Stimulated activated CD8-positive, alpha-beta memory T cell treated with anti-CD3 and anti-CD28 coated beads, Interleukin-4, amount 100 ng/mL, for 1 hour (primary cell): ENCODE measurements around the gene OST4.

Experiments used
- DNase-seq, 2 donors: peaks; one replicate each; pipeline ENCODE4 v3.0.0-alpha.2; 2020; ENCODE audit warnings: low read depth in 2 of 2, low spot score in 1 of 2

OST4 gene

GRCh38 chr2:27093430-27094352 lies 22.2 kb upstream of the OST4 start:
- no peak for DNase-seq

GRCh38 chr2:27092696-27093429 lies 21.4 kb upstream of the OST4 start:
- DNase-seq: no peak

GRCh38 chr2:27091746-27092695 lies 20.6 kb upstream of the OST4 start:
- DNase-seq: no peak

- no peak for DNase-seq
These were observed 17.9 kb upstream of the OST4 start for GRCh38 chr2:27089111-27089954.

GRCh38 chr2:27088634-27089033 lies 17.2 kb upstream of the OST4 start:
- no peak for DNase-seq

- DNase-seq: no peak
These were observed 16.5 kb upstream of the OST4 start for GRCh38 chr2:27087823-27088410.

GRCh38 chr2:27086724-27087593 lies 15.5 kb upstream of the OST4 start, which contains the start of gene KHK:
Gene KHK (plus strand): TSS chr2:27086772. CDS start chr2:27087260, 488 bp downstream.
- DNase-seq: no peak

- DNase-seq: peak; percentile 93 to 97
These were observed 14.8 kb upstream of the OST4 start for GRCh38 chr2:27086090-27086723.

GRCh38 chr2:27085673-27086089 lies 14.2 kb upstream of the OST4 start:
- DNase-seq: no peak

- no peak for DNase-seq
These were observed 13.7 kb upstream of the OST4 start for GRCh38 chr2:27085062-27085672.

GRCh38 chr2:27084297-27085061 lies 13.0 kb upstream of the OST4 start:
- no peak for DNase-seq

- no peak for DNase-seq
These were observed 12.2 kb upstream of the OST4 start for GRCh38 chr2:27083410-27084296.

- DNase-seq: no peak
These were observed 11.4 kb upstream of the OST4 start for GRCh38 chr2:27082773-27083409.

GRCh38 chr2:27081984-27082772 lies 10.7 kb upstream of the OST4 start:
- no peak for DNase-seq

GRCh38 chr2:27080603-27080936 lies 9.1 kb upstream of the OST4 start:
- DNase-seq: no peak
